Ishikawa (cell line): Measurements from ENCODE around the gene CLDN12.

Experiments used
- CEBPB ChIP-seq: IDR thresholded peaks from 2 replicates; pipeline ENCODE4 v1.6.1; 2012
- CREB1 ChIP-seq: IDR thresholded peaks from 2 replicates; pipeline ENCODE4 v1.6.1; 2012; ENCODE audit warnings: low read depth
- EGR1 ChIP-seq: IDR thresholded peaks from 2 replicates; pipeline ENCODE4 v1.6.1; 2012
- EP300 ChIP-seq: IDR thresholded peaks from 2 replicates; pipeline ENCODE4 v1.6.1; 2012; ENCODE audit warnings: borderline replicate concordance
- FOXM1 ChIP-seq: IDR thresholded peaks from 2 replicates; pipeline ENCODE4 v1.6.1; 2012; ENCODE audit warnings: low read depth, borderline replicate concordance
- MAX ChIP-seq: IDR thresholded peaks from 2 replicates; pipeline ENCODE4 v1.6.1; 2012
- NFIC ChIP-seq: IDR thresholded peaks from 2 replicates; pipeline ENCODE4 v1.6.1; 2012
- RAD21 ChIP-seq: IDR thresholded peaks from 2 replicates; pipeline ENCODE4 v1.6.1; 2012; ENCODE audit warnings: low read depth
- REST ChIP-seq: IDR thresholded peaks from 2 replicates; pipeline ENCODE4 v1.6.1; 2012; ENCODE audit warnings: low read depth, mild to moderate bottlenecking
- TAF1 ChIP-seq: IDR thresholded peaks from 2 replicates; pipeline ENCODE4 v1.6.1; 2012; ENCODE audit warnings: low read depth, mild to moderate bottlenecking
- TCF12 ChIP-seq: IDR thresholded peaks from 2 replicates; pipeline ENCODE4 v1.6.1; 2012; ENCODE audit warnings: low read depth
- TEAD4 ChIP-seq: IDR thresholded peaks from 2 replicates; pipeline ENCODE4 v1.6.1; 2012
- YY1 ChIP-seq: IDR thresholded peaks from 2 replicates; pipeline ENCODE4 v1.6.1; 2012; ENCODE audit warnings: low read depth
- ZBTB7A ChIP-seq: IDR thresholded peaks from 2 replicates; pipeline ENCODE4 v1.6.1; 2012; ENCODE audit warnings: low read depth
- TF ChIP-seq, protein P1 (sequence below): IDR thresholded peaks from 2 replicates; pipeline ENCODE4 v1.6.1; 2012

Gene CLDN12

GRCh38 chr7:90403174-90404113 is at the start of gene CLDN12:
CLDN12 (plus strand) TSS chr7:90403461; CDS start chr7:90412677, 9,216 bp downstream.
- TF ChIP-seq TEAD4 (peak; percentile 19; the same call in 1 of the 2 replicates), YY1 (no peak), ZBTB7A (0 out of 2 replicates have a peak, but pooled peaks have one; percentile 45), NFIC (0 out of 2 replicates have a peak, but pooled peaks have one; percentile 14), CEBPB (peak; percentile 96), TCF12 (peak; percentile 47; the same call in 1 of the 2 replicates), MAX (peak; percentile 77), EP300 (no peak; the same call in 1 of the 2 replicates), FOXM1 (peak; percentile 53; the same call in 1 of the 2 replicates), EGR1 (peak; percentile 33), CREB1 (peak; percentile 37), REST (no peak), RAD21 (no peak), TAF1 (peak; percentile 75)
- TF ChIP-seq, protein P1, sequence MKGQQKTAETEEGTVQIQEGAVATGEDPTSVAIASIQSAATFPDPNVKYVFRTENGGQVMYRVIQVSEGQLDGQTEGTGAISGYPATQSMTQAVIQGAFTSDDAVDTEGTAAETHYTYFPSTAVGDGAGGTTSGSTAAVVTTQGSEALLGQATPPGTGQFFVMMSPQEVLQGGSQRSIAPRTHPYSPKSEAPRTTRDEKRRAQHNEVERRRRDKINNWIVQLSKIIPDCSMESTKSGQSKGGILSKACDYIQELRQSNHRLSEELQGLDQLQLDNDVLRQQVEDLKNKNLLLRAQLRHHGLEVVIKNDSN, result peak; percentile 28; the same call in 1 of the 2 replicates

GRCh38 chr7:90383422-90383821 is 19.8 kb upstream of the CLDN12 start:
- no peak for TF ChIP-seq TCF12
- TF ChIP-seq CEBPB, result no peak
- TF ChIP-seq EP300, result no peak
- TF ChIP-seq, protein P1, result no peak
- TF ChIP-seq MAX, result no peak
- TF ChIP-seq FOXM1, result no peak
- no peak for TF ChIP-seq ZBTB7A
- TF ChIP-seq CREB1, result no peak
- TF ChIP-seq NFIC, result no peak
- TF ChIP-seq EGR1, result no peak
- no peak for TF ChIP-seq RAD21
- no peak for TF ChIP-seq REST

- TF ChIP-seq MAX (no peak), CEBPB (no peak), NFIC (no peak), REST (no peak), TEAD4 (no peak), ZBTB7A (no peak), EGR1 (no peak), FOXM1 (no peak), TCF12 (no peak), RAD21 (no peak), CREB1 (no peak), YY1 (no peak), EP300 (no peak), TAF1 (no peak)
- TF ChIP-seq, protein P1, result no peak
Observed at GRCh38 chr7:90383861-90384260, 19.4 kb upstream of the CLDN12 start.
